ENCODE data around the gene CBX4.

- TF ChIP-seq CTCF (IDR thresholded peaks at IDR 0.05 in 4 of 5, conservative IDR thresholded peaks at IDR 0.05 in 1 of 5) (no peak), POLR2A (IDR thresholded peaks at IDR 0.05) (no peak)
These were observed 6.3 kb upstream of the CBX4 start for GRCh38 chr17:79845601-79845949.

All from gastrocnemius medialis (tissue), 4 donors.